GM13977 (cell line): ENCODE measurements around the gene SH3GL1.

Experiments
- DNase-seq: peaks from one replicate; pipeline ENCODE4 v3.0.0; 2012; ENCODE audit warnings: low spot score
- CTCF ChIP-seq: IDR thresholded peaks from 2 replicates; pipeline ENCODE4 v1.5.1; 2012; ENCODE audit warnings: mild to moderate bottlenecking, control low read depth; ENCODE audit not compliant: insufficient read depth; ENCODE audit errors: extremely low read depth, missing control alignments
- in situ Hi-C: fragments of 300-500 bp; cut with MboI; formaldehyde crosslinking; loops from one replicate; pipeline ENCODE4 v1.12.0; 2022; ENCODE audit warnings: low sequenced_read_pairs, low pct_unique_long_range_greater_than_20kb, mixed read lengths, inconsistent platforms; ENCODE audit not compliant: unreplicated experiment

SH3GL1 gene

GRCh38 chr19:4328243-4328990 lies 71.9 kb downstream of the SH3GL1 start:
- in situ Hi-C loops: no loop called here
- TF ChIP-seq CTCF: peak; percentile 1
- DNase-seq: peak; percentile 98

- DNase-seq: no peak
- in situ Hi-C loops: no loop called here
- no peak for TF ChIP-seq CTCF
Measured at GRCh38 chr19:4327877-4328242, 72.5 kb downstream of the SH3GL1 start.

GRCh38 chr19:4327252-4327876 lies 73.0 kb downstream of the SH3GL1 start:
- in situ Hi-C loops: no loop called here
- TF ChIP-seq CTCF: no peak
- DNase-seq: peak; percentile 68

GRCh38 chr19:4326837-4327251 lies 73.5 kb downstream of the SH3GL1 start:
- in situ Hi-C loops: no loop called here
- no peak for DNase-seq

GRCh38 chr19:4326215-4326836 lies 74.0 kb downstream of the SH3GL1 start:
- DNase-seq: no peak
- no peak for TF ChIP-seq CTCF
- in situ Hi-C loops: no loop called here

More at GRCh38 chr19:4326837-4327251, 73.5 kb downstream of the SH3GL1 start:
- no peak for TF ChIP-seq CTCF

GRCh38 chr19:4324228-4324627 lies 76.1 kb downstream of the SH3GL1 start:
- DNase-seq: no peak
- TF ChIP-seq CTCF: no peak
- in situ Hi-C loops: no loop called here
